PC-3 (cell line): ENCODE results near the gene SLC9A9.

ENCODE experiments used
- CTCF ChIP-seq: fragments of 300-600 bp; sonication (generic); conservative IDR thresholded peaks from 2 replicates; pipeline ENCODE4 v1.5.1; 2017; ENCODE audit warnings: antibody characterized with exemption, low read depth, mild to moderate bottlenecking, low read length
- EZH2 ChIP-seq: fragments of 300-600 bp; sonication (generic); IDR thresholded peaks from one replicate; pipeline ENCODE4 v1.6.1; 2017; ENCODE audit warnings: antibody characterized with exemption, mild to moderate bottlenecking, low read length; ENCODE audit not compliant: unreplicated experiment

- no peak for TF ChIP-seq CTCF
- no peak for TF ChIP-seq EZH2
These were observed 486.7 kb downstream of the SLC9A9 start for GRCh38 chr3:143361589-143361988.
